GM21447 (cell line): ENCODE data around the gene YIPF2.
"Not testable (repeated sequence)": the region's sequence is repeated elsewhere in the genome, so short reads cannot be mapped to it uniquely, and the experiment has no call there.

Experiments
- ATAC-seq: cut with Tn5 transposase; IDR thresholded peaks from one replicate; pipeline ENCODE4 v1.9.1; 2021; ENCODE audit not compliant: unreplicated experiment

Gene YIPF2

DNA sequence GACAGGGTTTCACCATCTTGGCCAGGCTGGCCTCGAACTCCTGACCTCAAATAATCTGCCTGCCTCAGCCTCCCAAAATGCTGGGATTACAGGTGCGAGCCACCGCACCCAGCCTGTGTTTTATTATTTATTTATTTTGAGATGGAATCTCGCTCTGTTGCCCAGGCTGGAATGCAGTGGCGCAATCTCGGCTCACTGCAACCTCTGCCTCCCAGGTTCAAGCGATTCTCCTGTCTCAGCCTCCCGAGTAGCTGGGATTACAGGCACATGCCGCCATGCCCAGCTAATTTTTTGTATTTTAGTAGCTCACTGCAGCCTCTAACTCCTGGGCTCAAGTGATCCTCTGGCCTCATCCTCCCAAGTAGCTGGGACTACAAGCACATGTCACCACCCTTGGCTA, 50.8 kb downstream of the YIPF2 start:
- ATAC-seq, result not testable (repeated sequence)

DNA sequence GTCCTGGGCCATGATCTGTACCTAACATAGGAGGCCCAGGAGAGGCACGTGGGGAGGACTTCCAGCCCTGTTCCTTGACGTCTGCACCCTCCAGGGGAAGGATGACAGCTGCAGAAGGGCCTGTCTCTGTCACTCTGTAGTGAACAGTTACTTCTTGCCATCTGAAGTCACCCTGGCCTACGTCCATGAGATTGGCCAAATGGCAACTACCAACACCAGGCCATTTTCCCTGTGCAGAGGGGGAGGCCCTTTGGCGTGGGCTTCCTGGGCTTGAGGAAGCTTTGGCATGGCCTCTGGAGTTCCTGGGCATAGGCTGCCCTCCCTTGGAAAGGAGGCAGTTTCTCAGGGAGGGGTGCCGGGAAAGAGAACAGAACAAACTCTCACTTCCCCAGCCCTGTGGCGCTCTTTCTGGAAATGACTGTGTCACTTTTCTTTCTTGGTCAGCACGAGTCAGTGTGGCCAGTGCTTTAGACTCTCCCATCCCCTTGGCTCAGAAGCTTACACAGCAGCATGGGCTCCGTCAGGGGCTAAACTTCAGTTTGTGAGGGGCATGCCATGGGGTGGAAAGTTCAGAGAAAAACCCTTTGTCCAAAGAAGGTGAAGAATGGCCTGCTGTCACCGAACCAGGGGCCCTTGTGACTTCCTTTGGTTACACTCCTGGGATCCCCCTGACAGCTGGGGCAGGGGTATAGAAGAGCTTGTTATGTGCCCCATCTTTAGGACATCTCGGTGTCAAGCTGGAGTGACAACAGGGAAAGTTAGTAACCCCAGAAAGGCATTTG, 51.8 kb downstream of the YIPF2 start:
- ATAC-seq, result peak; percentile 65

DNA sequence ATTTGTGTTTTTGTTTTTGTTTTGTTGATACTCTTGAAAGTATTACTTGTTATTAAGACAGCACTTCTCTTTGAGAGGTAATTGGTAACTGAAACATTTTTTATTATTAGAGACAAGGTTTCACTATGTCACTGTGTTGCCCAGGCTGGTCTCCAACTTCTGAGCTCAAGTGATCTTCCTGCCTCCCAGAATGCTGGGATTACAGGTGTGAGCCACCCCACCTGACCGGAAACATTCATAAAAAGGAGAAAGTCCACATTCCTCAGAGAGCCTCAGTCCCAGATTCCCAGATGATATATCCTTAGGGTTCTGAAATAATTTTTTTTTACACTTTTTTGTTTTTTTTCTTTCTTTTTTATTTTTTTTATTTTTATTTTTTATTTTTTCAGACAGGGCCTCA, 54.4 kb downstream of the YIPF2 start:
- ATAC-seq, result no peak

- no peak for ATAC-seq
Observed at GRCh38 chr19:10872546-10873107, 55.8 kb downstream of the YIPF2 start.
